Sciatic nerve (tissue), 2 donors: Measurements from ENCODE around the gene HEBP2. TPM values are rescaled to one million over a fixed set of nuclear protein-coding genes. Genes with fewer than 3 reads are reported as not detected.
A peak's percentile ranks its signal among the peaks of the same experiment; 100 is the strongest.

ENCODE experiments used
- ATAC-seq: fragments of 200-7000 bp; cut with Tn5 transposase; one replicate; pipeline ENCODE4 v1.9.1; 2020; ENCODE audit warnings: mild to moderate bottlenecking, moderate library complexity
- DNase-seq: peaks from one replicate; pipeline ENCODE4 v3.0.0-alpha.2; 2020; ENCODE audit warnings: low spot score
- intact Hi-C: fragments of 100-400 bp; cut with DNase I; formaldehyde crosslinking; loops from one replicate; pipeline ENCODE4 v1.14.2; 2022
- total RNA-seq: library from RNA; stranded (reverse); fragmentation: NEBNext Ultra II Directional; extraction: Animal tissue kit (Norgen Biotek cat#: 25700); gene quantifications from one replicate; pipeline ENCODE4 v1.2.1, GENCODE V29; 2021
- donor health status: DM: no; HTN: no; CAD: no.
- donor health status: DM: no; HTN: no; CAD: no.

Gene HEBP2
- total RNA-seq, 1 donor from 2014 or later: 39.9 TPM

GRCh38 chr6:138439546-138439945, 35.5 kb downstream of the HEBP2 start:
- ATAC-seq: no peak
- DNase-seq: no peak
- intact Hi-C loops: no loop called here

DNA sequence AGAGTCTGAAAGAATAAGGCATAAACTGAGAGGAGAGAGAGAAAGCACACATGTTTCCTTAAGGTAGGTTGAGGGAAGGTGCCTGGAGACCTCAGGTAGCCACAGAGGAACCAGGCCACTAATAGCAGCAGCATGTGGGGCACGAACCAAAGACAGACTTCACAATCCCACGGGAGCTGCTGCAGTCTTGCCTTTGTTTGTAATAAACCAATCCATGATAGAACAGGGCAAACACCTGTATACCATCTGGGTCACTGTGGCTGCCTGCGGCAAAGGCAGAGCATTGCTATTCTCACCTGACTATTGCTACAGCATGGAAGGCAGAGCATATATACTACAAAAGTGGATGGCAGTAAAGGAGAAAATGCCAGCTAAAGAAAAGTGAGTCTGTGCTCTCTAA, 36.3 kb downstream of the HEBP2 start:
- ATAC-seq (no peak), DNase-seq (no peak)
- intact Hi-C loops: no loop called here

GRCh38 chr6:138440758-138441357, 36.8 kb downstream of the HEBP2 start:
- no peak for ATAC-seq
- DNase-seq: no peak
- intact Hi-C loops: no loop called here

GRCh38 chr6:138441965-138442364, 37.9 kb downstream of the HEBP2 start:
- ATAC-seq (no peak), DNase-seq (no peak)
- intact Hi-C loops: no loop called here

GRCh38 chr6:138442663-138443062, 38.6 kb downstream of the HEBP2 start:
- DNase-seq: no peak
- intact Hi-C loops: no loop called here
- no peak for ATAC-seq

- ATAC-seq (no peak), DNase-seq (no peak)
- intact Hi-C loops: no loop called here
Measured at GRCh38 chr6:138443979-138444378, 40.0 kb downstream of the HEBP2 start.

GRCh38 chr6:138446821-138447220, 42.8 kb downstream of the HEBP2 start:
- DNase-seq: no peak
- intact Hi-C loops: no loop called here
- ATAC-seq: no peak

GRCh38 chr6:138450445-138450844, 46.4 kb downstream of the HEBP2 start:
- intact Hi-C loops: no loop called here
- DNase-seq (no peak), ATAC-seq (no peak)

- no peak for DNase-seq
- intact Hi-C loops: no loop called here
- ATAC-seq: no peak
Measured at GRCh38 chr6:138451043-138451442, 47.0 kb downstream of the HEBP2 start.

- DNase-seq (no peak), ATAC-seq (peak; percentile 55)
- intact Hi-C loops: no loop called here
Measured at GRCh38 chr6:138454981-138455706, 51.1 kb downstream of the HEBP2 start.

GRCh38 chr6:138455746-138456400, 51.9 kb downstream of the HEBP2 start:
- DNase-seq (no peak), ATAC-seq (peak; percentile 32)
- intact Hi-C loops: no loop called here

DNA sequence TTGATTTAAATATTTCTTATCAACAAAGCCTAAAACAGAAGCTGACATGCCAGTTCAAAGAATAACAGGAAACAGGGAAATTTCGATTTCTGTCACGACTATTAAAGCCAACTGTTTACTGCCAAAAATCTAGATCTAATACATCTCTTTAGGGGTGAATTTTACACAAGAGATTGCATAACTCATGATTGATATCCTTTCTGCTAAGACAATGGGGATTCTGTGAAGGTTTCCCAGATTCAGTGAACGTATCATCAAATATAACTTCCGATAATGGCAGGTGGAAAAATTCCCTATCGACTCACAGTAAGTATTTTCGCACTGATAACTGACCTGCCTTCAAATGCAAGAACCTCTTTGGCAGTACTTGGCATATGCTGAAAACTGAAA, 52.4 kb downstream of the HEBP2 start:
- intact Hi-C loops: no loop called here
- DNase-seq: no peak
- no peak for ATAC-seq

DNA sequence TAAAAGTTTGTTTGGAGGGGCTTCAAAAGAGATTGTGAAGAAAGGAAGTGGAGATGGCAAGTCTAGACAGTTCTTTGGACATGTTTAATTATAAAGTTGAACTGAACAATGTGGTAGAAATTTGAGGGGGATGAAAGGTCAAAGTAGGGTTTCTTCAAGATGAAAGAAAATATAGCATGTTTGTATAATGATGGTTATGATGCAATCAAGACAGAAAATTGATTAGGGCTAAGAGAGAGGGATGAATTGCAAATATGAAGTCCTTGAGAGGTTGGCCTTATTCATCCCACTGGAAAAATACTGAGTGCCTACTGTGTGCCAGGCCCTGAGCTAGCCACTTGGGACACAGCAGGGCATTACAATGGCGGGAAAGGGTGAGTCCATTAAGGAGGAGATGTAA, 57.6 kb downstream of the HEBP2 start:
- no peak for DNase-seq
- no peak for ATAC-seq
- intact Hi-C loops: no loop called here

- DNase-seq (no peak), ATAC-seq (no peak)
- intact Hi-C loops: no loop called here
Measured at GRCh38 chr6:138464085-138464484, 60.1 kb downstream of the HEBP2 start.

GRCh38 chr6:138465007-138465645, 61.1 kb downstream of the HEBP2 start:
- no peak for ATAC-seq
- intact Hi-C loops: no loop called here
- DNase-seq: no peak

DNA sequence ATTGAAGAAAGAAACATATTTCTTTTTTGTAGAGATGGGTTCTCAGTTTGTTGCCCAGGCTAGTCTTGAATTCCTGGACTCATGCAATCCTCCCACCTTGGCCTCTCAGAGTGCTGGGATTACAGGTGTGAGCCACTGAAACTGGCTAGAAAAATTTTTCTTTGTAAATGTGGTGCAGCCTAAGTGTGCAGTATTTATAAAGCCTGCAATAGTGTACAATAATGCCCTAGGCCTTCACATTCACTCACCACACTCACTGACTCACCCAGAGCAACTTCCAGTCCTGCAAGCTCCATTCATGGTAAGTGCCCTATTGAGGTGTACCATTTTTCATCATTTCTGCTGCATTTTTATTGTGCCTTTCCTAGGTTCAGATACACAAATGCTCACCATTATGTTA, 63.9 kb downstream of the HEBP2 start:
- DNase-seq: no peak
- no peak for ATAC-seq
- intact Hi-C loops: no loop called here

DNA sequence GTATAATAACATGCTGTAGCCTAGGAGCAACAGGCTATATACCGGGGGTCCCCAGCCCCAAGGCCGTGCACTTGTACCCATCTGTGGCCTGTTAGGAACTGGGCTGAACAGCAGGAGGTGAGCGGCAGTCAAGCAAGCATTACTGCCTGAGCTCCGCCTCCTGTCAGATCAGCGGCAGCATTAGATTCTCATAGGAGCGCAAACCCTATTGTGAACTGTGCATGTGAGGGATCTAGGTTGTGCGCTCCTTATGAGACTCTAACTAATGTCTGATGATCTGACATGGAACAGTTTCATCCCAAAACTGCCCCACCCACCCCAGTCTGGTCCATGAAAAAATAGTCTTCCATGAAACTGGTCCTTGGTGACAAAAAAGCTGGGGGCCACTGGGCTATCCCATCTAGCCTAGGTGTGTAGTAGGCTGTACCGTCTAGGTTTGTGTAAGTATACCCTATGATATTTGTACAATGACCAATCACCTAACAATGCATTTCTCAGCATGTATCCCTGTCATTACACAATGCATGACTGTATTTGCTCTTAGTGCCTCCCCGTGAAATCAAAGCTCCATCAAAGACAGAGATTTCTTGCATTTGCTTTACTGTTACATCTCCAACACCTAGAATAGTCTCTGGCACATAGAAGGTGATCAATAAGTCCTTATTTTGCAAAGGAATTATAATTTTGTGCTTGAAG, 64.4 kb downstream of the HEBP2 start:
- intact Hi-C loops: no loop called here
- ATAC-seq: no peak
- DNase-seq: no peak
